WTC11 (cell line): Measurements from ENCODE around the gene PSG7. TPM values are rescaled to one million over a fixed set of nuclear protein-coding genes. Genes with fewer than 3 reads are reported as not detected.
"Not testable (repeated sequence)": the region's sequence is repeated elsewhere in the genome, so short reads cannot be mapped to it uniquely, and the experiment has no call there.

Source experiments
- ATAC-seq: fragments of 200-7000 bp; cut with Tn5 transposase; 2 replicates; pipeline ENCODE4 v1.10.0; 2021; ENCODE audit warnings: mild to moderate bottlenecking, moderate library complexity
- CTCF ChIA-PET: fragments of 300-600 bp; sonication (Branson Sonifier 250); formaldehyde crosslinking; loops from one replicate; lab custom pipeline; 2021; ENCODE audit warnings: antibody characterized with exemption; lab: Charles Lee
- POLR2A ChIA-PET: fragments of 350-600 bp; sonication (Branson Sonifier 250); formaldehyde crosslinking; loops from one replicate; lab custom pipeline; 2021; ENCODE audit warnings: antibody characterized with exemption; lab: Charles Lee
- DNase-seq: peaks from one replicate; pipeline ENCODE4 v3.0.0; 2021; ENCODE audit warnings: low spot score
- H3K27ac Mint-ChIP-seq: 2 replicates; pipeline ENCODE4 v1.8.0; 2021; ENCODE audit warnings: mixed read lengths
- H3K27me3 Mint-ChIP-seq: 2 replicates; pipeline ENCODE4 v1.8.0; 2021; ENCODE audit warnings: low read depth, mild to moderate bottlenecking, moderate library complexity, mixed read lengths
- H3K36me3 Mint-ChIP-seq: 2 replicates; pipeline ENCODE4 v1.8.0; 2021; ENCODE audit warnings: mixed read lengths
- H3K4me1 Mint-ChIP-seq: 2 replicates; pipeline ENCODE4 v1.8.0; 2022; ENCODE audit warnings: mixed read lengths
- H3K4me3 Mint-ChIP-seq: 2 replicates; pipeline ENCODE4 v1.8.0; 2021; ENCODE audit warnings: mild to moderate bottlenecking, moderate library complexity, mixed read lengths
- H3K9me3 Mint-ChIP-seq: 2 replicates; pipeline ENCODE4 v1.8.0; 2021; ENCODE audit warnings: mixed read lengths
- ATF1 ChIP-seq: sonication (generic); formaldehyde crosslinking; IDR thresholded peaks from 2 replicates; pipeline ENCODE4 v1.8.1; 2023; ENCODE audit warnings: mild to moderate bottlenecking, moderate library complexity, missing genetic modification reagents
- CTCF ChIP-seq: fragments of 200-600 bp; IDR thresholded peaks from 2 replicates; pipeline ENCODE4 v1.8.0; 2022; ENCODE audit warnings: antibody characterized with exemption
- FOXK1 ChIP-seq: sonication (generic); formaldehyde crosslinking; IDR thresholded peaks from 2 replicates; pipeline ENCODE4 v1.8.0; 2022; ENCODE audit warnings: mild to moderate bottlenecking, moderate library complexity, missing genetic modification reagents
- JUN ChIP-seq: sonication (generic); formaldehyde crosslinking; IDR thresholded peaks from 2 replicates; pipeline ENCODE4 v1.8.0; 2023; ENCODE audit warnings: mild to moderate bottlenecking, missing genetic modification reagents
- MAX ChIP-seq: sonication (generic); formaldehyde crosslinking; IDR thresholded peaks from 2 replicates; pipeline ENCODE4 v1.8.0; 2022; ENCODE audit warnings: mild to moderate bottlenecking, missing genetic modification reagents
- PRRX2 ChIP-seq: fragments of 250-450 bp; sonication (Bioruptor Pico); IDR thresholded peaks from 2 replicates; pipeline ENCODE4 v1.8.0; 2021; ENCODE audit warnings: mild to moderate bottlenecking
- SMAD3 ChIP-seq: sonication (generic); formaldehyde crosslinking; IDR thresholded peaks from 2 replicates; pipeline ENCODE4 v1.8.0; 2022; ENCODE audit warnings: missing genetic modification reagents, mild to moderate bottlenecking, borderline replicate concordance
- TP53 ChIP-seq: sonication (generic); formaldehyde crosslinking; IDR thresholded peaks from 2 replicates; pipeline ENCODE4 v1.8.1; 2023; ENCODE audit warnings: mild to moderate bottlenecking, missing genetic modification reagents
- ZNF121 ChIP-seq: sonication (generic); formaldehyde crosslinking; IDR thresholded peaks from 2 replicates; pipeline ENCODE4 v1.8.0; 2023; ENCODE audit warnings: missing genetic modification reagents
- total RNA-seq: library from RNA; stranded (reverse); gene quantifications from 3 replicates; pipeline ENCODE4 v1.2.3, GENCODE V29; 2021
- TF ChIP-seq, protein P1 (sequence below): sonication (generic); formaldehyde crosslinking; IDR thresholded peaks from 2 replicates; pipeline ENCODE4 v1.8.1; 2022; ENCODE audit warnings: mild to moderate bottlenecking, moderate library complexity, missing genetic modification reagents
- TF ChIP-seq, protein P2 (sequence below): sonication (generic); formaldehyde crosslinking; IDR thresholded peaks from 2 replicates; pipeline ENCODE4 v1.8.0; 2022; ENCODE audit warnings: mild to moderate bottlenecking, missing genetic modification reagents

The PSG7 gene
- total RNA-seq, 1 experiment from 2014 or later = not detected

DNA sequence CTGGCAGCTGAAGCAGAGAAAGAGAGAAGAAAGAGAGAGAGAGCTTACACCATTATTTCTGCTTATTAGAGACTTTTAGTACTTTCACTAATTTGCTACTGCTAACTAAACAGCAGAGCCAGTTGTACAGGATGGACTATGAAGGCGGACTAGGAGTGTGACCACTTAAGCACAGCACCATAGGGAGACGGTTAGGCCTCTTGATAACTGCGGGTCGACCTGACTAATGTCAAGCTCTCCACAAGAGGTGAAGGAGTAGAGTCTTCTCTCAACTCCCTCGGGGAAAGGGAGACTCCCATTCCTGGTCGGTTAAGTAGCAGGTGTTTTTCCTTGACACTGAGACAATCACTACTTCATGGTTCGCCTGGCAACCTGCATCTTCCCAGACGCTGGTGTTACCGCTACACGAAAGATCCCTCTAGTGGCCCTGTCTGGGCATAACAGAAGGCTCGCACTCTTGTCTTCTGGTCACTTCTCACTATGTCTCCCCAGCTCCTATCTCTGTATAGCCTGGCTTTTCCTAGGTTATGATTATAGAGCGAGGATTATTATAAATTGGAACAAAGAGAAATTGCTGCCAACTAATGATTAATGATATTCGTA lies 5.3 kb upstream of the PSG7 start:
- Mint-ChIP-seq H3K27ac (no peak overlapping the region), H3K36me3 (no peaks in the 10 kb centered on the region), H3K4me1 (no peaks in the 10 kb centered on the region), H3K9me3 (peaks cover 5% of the 10 kb centered on the region), H3K27me3 (peaks cover 5% of the 10 kb centered on the region; the same call in 1 of the 2 replicates), H3K4me3 (no peak overlapping the region)
- POLR2A ChIA-PET = no interaction called here
- peak; percentile 38 for ATAC-seq
- CTCF ChIA-PET = interaction anchor here (1.1 kb wide), 1 partner anchor 376 kb away, joined by 5 read pairs; no protein-coding TSS in a partner anchor
- TF ChIP-seq CTCF (peak; percentile 37; the same call in 1 of the 2 replicates), SMAD3 (no peak)
- peak; percentile 55 for DNase-seq

DNA sequence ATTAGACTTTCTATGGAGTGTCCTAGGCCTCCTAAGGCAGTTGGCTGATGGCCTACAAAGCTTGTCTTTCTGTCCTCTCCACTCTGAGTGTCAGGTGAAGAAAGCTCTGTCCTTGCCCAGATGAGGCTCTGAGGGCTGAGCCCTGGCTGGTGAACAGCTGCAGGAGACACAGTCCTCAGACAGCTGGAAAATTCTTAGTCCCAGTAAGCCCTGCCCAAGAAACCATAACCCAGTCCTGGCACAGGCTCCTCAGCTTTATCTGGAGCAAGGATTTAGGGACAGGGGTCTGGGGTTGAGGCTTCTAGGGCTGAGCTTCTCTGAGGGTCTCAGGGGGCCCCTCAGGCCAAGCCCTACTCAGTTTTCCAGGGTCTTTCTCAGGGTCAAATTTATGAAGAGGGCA lies 2.3 kb downstream of the PSG7 start:
- POLR2A ChIA-PET, H3K27ac Mint-ChIP-seq, ATAC-seq, H3K9me3 Mint-ChIP-seq, H3K27me3 Mint-ChIP-seq, H3K4me3 Mint-ChIP-seq, DNase-seq, H3K4me1 Mint-ChIP-seq, H3K36me3 Mint-ChIP-seq: not testable (repeated sequence)
- CTCF ChIA-PET = interaction anchor here (0.7 kb wide), 1 partner anchor 11 kb away, joined by 3 read pairs; no protein-coding TSS in a partner anchor

GRCh38 chr19:42934183-42934582 lies 2.8 kb downstream of the PSG7 start:
- H3K27me3 Mint-ChIP-seq, H3K27ac Mint-ChIP-seq, POLR2A ChIA-PET, H3K4me3 Mint-ChIP-seq, H3K9me3 Mint-ChIP-seq, DNase-seq, H3K4me1 Mint-ChIP-seq, ATAC-seq, H3K36me3 Mint-ChIP-seq: not testable (repeated sequence)
- CTCF ChIA-PET = interaction anchor here (0.7 kb wide), 1 partner anchor 10 kb away, joined by 3 read pairs; no protein-coding TSS in a partner anchor

DNA sequence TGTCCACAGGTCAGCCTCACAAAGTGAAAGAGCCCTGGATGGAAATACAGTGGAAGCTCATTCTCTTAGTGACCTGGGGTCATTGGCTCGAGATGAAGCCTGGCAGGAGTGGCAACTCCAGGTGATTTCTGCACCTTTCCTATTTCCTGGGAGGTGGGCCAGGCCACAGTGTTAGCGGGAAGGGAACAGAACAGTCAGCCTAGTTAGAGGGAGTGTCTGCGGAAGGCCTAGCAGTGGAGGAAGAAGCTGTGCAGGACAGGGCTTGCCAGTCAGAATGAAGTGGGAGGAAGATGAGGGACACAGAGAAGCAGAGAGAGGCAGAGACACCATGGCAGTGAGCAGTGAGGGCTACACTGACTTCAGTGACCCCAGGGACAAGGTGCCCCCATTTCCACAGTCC lies 3.6 kb downstream of the PSG7 start:
- POLR2A ChIA-PET, H3K4me1 Mint-ChIP-seq, DNase-seq, H3K36me3 Mint-ChIP-seq, CTCF ChIA-PET, H3K4me3 Mint-ChIP-seq, H3K27me3 Mint-ChIP-seq, H3K27ac Mint-ChIP-seq, H3K9me3 Mint-ChIP-seq, ATAC-seq: not testable (repeated sequence)

- DNase-seq, H3K4me3 Mint-ChIP-seq, CTCF ChIA-PET, H3K9me3 Mint-ChIP-seq, H3K4me1 Mint-ChIP-seq, ATAC-seq, H3K36me3 Mint-ChIP-seq, POLR2A ChIA-PET, H3K27ac Mint-ChIP-seq, H3K27me3 Mint-ChIP-seq: not testable (repeated sequence)
Observed at GRCh38 chr19:42932485-42933101, 4.4 kb downstream of the PSG7 start.

- DNase-seq = peak; percentile 86
- POLR2A ChIA-PET, H3K9me3 Mint-ChIP-seq, H3K36me3 Mint-ChIP-seq, H3K27ac Mint-ChIP-seq, H3K27me3 Mint-ChIP-seq, H3K4me1 Mint-ChIP-seq, CTCF ChIA-PET, ATAC-seq, H3K4me3 Mint-ChIP-seq: not testable (repeated sequence)
Observed at GRCh38 chr19:42930214-42930613, 6.8 kb downstream of the PSG7 start.

GRCh38 chr19:42928896-42929295 lies 8.1 kb downstream of the PSG7 start:
- POLR2A ChIA-PET = no interaction called here
- no peaks in the 10 kb centered on the region for H3K4me1 Mint-ChIP-seq
- CTCF ChIA-PET = no interaction called here
- DNase-seq (no peak), ATAC-seq (no peak)
- no peak overlapping the region for H3K27ac Mint-ChIP-seq
- no peaks in the 10 kb centered on the region for H3K36me3 Mint-ChIP-seq
- H3K9me3 Mint-ChIP-seq = peaks cover 7% of the 10 kb centered on the region; the same call in 1 of the 2 replicates
- no peak overlapping the region for H3K4me3 Mint-ChIP-seq
- peaks cover 10% of the 10 kb centered on the region; the same call in 1 of the 2 replicates for H3K27me3 Mint-ChIP-seq
- TF ChIP-seq, protein P1, sequence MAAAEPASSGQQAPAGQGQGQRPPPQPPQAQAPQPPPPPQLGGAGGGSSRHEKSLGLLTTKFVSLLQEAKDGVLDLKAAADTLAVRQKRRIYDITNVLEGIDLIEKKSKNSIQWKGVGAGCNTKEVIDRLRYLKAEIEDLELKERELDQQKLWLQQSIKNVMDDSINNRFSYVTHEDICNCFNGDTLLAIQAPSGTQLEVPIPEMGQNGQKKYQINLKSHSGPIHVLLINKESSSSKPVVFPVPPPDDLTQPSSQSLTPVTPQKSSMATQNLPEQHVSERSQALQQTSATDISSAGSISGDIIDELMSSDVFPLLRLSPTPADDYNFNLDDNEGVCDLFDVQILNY (CRISPR knock-in tag) = no peak
- TF ChIP-seq TP53 (CRISPR knock-in tag) (no peak), JUN (CRISPR knock-in tag) (no peak), ZNF121 (CRISPR knock-in tag) (no peak), CTCF (no peak), FOXK1 (CRISPR knock-in tag) (no peak), ATF1 (CRISPR knock-in tag) (no peak), MAX (CRISPR knock-in tag) (no peak), PRRX2 (CRISPR knock-in tag) (no peak)
- TF ChIP-seq, protein P2, sequence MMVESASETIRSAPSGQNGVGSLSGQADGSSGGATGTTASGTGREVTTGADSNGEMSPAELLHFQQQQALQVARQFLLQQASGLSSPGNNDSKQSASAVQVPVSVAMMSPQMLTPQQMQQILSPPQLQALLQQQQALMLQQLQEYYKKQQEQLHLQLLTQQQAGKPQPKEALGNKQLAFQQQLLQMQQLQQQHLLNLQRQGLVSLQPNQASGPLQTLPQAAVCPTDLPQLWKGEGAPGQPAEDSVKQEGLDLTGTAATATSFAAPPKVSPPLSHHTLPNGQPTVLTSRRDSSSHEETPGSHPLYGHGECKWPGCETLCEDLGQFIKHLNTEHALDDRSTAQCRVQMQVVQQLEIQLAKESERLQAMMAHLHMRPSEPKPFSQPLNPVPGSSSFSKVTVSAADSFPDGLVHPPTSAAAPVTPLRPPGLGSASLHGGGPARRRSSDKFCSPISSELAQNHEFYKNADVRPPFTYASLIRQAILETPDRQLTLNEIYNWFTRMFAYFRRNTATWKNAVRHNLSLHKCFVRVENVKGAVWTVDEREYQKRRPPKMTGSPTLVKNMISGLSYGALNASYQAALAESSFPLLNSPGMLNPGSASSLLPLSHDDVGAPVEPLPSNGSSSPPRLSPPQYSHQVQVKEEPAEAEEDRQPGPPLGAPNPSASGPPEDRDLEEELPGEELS (CRISPR knock-in tag) = no peak
